Activated naive CD8-positive, alpha-beta T cell treated with anti-CD3 and anti-CD28 coated beads for 36 hours (primary cell): ENCODE results near the gene ELMOD1. TPM values are rescaled to one million over a fixed set of nuclear protein-coding genes. Genes with fewer than 3 reads are reported as not detected.

Source experiments
- DNase-seq: peaks from one replicate; pipeline ENCODE4 v3.0.0; 2021
- H3K27ac Mint-ChIP-seq: one replicate; pipeline ENCODE4 v1.8.0; 2022; ENCODE audit warnings: mild to moderate bottlenecking, moderate library complexity, mixed read lengths
- H3K27me3 Mint-ChIP-seq: one replicate; pipeline ENCODE4 v1.8.0; 2022; ENCODE audit warnings: mild to moderate bottlenecking, mixed read lengths
- H3K36me3 Mint-ChIP-seq: one replicate; pipeline ENCODE4 v1.8.0; 2021; ENCODE audit warnings: mild to moderate bottlenecking, mixed read lengths
- H3K4me1 Mint-ChIP-seq: one replicate; pipeline ENCODE4 v1.8.0; 2021; ENCODE audit warnings: mixed read lengths
- H3K4me3 Mint-ChIP-seq: one replicate; pipeline ENCODE4 v1.8.0; 2022; ENCODE audit warnings: mild to moderate bottlenecking, moderate library complexity, mixed read lengths
- H3K9me3 Mint-ChIP-seq: one replicate; pipeline ENCODE4 v1.8.0; 2022; ENCODE audit warnings: mixed read lengths
- total RNA-seq, 2 experiments: library from RNA; stranded (reverse); gene quantifications; one replicate each; pipeline ENCODE4 v1.2.3, GENCODE V29; 2021

The ELMOD1 gene
- total RNA-seq, 2 experiments from 2014 or later: not detected

DNA sequence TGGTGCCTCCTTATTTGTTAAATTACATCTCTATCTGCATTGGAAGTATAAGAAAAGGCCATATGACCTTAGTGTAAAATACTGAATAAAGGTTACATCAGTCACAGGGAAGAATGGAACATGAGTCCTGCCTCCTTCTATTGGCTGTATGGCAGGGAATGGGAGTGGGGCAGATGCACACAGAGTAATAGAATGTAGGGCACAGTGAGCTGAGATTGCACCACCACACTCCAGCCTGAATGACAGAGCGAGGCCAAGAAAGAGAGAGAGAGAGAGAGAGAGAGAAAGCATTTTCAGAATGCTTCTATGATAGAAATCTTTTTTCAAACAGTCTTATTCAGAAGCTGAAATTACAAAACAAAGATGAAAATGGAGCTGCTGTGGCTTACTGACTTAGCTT, 62.1 kb downstream of the ELMOD1 start:
- no peaks in the 10 kb centered on the region for H3K36me3 Mint-ChIP-seq
- no peaks in the 10 kb centered on the region for H3K4me1 Mint-ChIP-seq
- no peak overlapping the region for H3K27ac Mint-ChIP-seq
- H3K4me3 Mint-ChIP-seq: no peak overlapping the region
- DNase-seq: no peak
- peaks cover 44% of the 10 kb centered on the region for H3K27me3 Mint-ChIP-seq
- no peaks in the 10 kb centered on the region for H3K9me3 Mint-ChIP-seq

DNA sequence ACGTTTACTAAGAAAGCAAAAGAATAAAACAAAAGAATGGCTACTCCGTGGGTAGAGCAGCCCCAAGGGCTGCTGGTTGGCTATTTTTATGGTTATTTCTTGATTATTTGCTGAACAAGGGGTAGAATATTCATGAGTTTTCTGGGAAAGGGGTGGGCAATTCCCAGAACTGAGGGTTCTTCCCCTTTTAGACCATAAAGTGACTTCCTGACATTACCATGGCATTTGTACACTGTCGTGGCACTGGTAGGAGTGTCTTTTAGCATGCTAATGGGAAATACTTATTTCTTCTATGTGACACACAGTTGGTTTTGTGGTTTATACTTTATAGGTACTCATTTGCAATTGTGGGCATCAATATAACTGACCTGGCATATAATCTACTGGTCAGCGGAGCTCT, 64.7 kb downstream of the ELMOD1 start:
- DNase-seq: no peak
- Mint-ChIP-seq H3K4me3 (no peak overlapping the region), H3K9me3 (no peaks in the 10 kb centered on the region), H3K27ac (no peak overlapping the region), H3K4me1 (no peaks in the 10 kb centered on the region), H3K27me3 (peaks cover 27% of the 10 kb centered on the region), H3K36me3 (no peaks in the 10 kb centered on the region)

DNA sequence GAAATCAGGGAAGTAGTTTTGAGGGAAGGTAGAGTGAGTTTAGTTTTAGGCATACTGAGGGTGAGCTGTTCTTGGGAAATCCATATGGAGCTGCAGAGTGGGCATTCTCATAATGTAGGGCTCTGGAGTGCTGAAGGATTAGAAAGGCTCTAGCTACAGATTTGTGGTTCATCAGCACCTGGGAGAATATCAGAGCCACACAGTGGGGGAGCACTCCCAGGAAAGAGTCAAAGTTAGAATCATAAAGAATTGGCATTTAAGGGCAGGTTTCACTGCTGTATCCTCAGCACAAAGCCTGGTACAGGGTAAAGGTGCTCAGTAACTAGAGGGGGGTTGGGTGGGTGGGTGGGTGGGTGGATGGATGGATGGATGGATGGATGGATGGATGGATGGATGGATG, 68.4 kb downstream of the ELMOD1 start:
- no peaks in the 10 kb centered on the region for H3K36me3 Mint-ChIP-seq
- H3K4me3 Mint-ChIP-seq: no peak overlapping the region
- DNase-seq: no peak
- no peak overlapping the region for H3K27ac Mint-ChIP-seq
- no peaks in the 10 kb centered on the region for H3K9me3 Mint-ChIP-seq
- peaks cover 12% of the 10 kb centered on the region for H3K27me3 Mint-ChIP-seq
- H3K4me1 Mint-ChIP-seq: no peaks in the 10 kb centered on the region

DNA sequence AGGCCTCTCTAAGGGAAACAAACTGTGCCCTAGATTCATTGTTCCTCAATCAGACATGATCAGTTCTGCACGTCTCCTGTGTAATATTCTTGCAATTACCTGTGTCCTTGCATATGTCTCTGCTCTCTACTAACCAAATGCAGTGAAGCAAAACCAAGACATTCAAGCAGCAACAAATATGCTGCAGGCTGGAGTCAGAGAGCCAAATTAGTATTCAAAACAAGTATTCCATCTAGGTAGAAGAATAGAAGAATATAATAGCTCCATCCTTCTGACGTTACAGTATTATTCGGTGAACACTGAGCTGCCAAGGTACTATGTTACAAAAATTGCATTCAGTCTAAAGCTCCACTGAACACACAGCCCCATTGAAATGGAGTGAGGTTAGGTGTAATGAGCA, 69.1 kb downstream of the ELMOD1 start:
- no peaks in the 10 kb centered on the region for H3K4me1 Mint-ChIP-seq
- peaks cover 12% of the 10 kb centered on the region for H3K27me3 Mint-ChIP-seq
- no peaks in the 10 kb centered on the region for H3K9me3 Mint-ChIP-seq
- no peak overlapping the region for H3K27ac Mint-ChIP-seq
- no peaks in the 10 kb centered on the region for H3K36me3 Mint-ChIP-seq
- no peak for DNase-seq
- H3K4me3 Mint-ChIP-seq: no peak overlapping the region

DNA sequence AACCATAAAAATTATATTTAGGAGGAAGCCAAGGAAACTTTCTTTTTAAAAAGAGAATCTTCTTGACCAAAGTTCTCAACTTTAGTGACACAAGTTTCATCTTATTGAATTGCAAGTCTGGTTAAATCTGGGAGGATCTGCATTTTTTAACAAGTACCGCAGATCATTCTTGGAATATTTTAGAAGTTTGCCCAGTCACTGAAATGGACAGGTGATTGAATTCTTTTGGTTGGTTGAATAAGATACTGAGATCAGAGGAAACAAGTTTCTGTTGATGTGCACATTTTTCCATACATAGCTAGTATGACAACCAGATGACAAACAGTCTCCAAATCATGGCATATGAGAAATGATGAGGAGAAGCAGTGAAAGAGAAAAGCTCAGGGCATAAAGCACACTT, 70.7 kb downstream of the ELMOD1 start:
- Mint-ChIP-seq H3K27me3 (peaks cover 4% of the 10 kb centered on the region), H3K9me3 (no peaks in the 10 kb centered on the region)

DNA sequence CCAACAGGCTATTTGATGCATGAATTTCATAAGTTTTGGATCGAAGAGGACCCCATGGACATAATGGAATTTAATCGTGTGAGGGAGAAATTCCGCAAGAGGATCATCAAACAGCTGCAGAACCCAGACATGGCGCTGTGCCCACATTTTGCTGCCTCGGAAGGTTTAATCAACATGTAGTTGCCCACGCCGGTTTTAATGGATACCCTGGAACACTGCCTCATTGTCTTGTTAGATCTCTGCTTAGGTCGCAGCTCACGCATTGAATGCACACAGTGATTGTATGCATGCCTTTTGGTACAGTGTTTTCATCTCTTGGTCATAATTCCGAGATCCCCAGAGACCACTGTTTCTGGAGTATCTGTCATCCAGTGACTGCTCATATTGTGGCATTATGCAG, 74.1 kb downstream of the ELMOD1 start:
- no peak for DNase-seq
- H3K4me3 Mint-ChIP-seq: no peak overlapping the region
- H3K27me3 Mint-ChIP-seq: peaks cover 6% of the 10 kb centered on the region
- no peaks in the 10 kb centered on the region for H3K9me3 Mint-ChIP-seq
- no peaks in the 10 kb centered on the region for H3K4me1 Mint-ChIP-seq
- H3K36me3 Mint-ChIP-seq: no peaks in the 10 kb centered on the region
- H3K27ac Mint-ChIP-seq: no peak overlapping the region

More for the DNA sequence above, 70.7 kb downstream of the ELMOD1 start:
- Mint-ChIP-seq H3K36me3 (no peaks in the 10 kb centered on the region), H3K27ac (no peak overlapping the region), H3K4me3 (no peak overlapping the region), H3K4me1 (no peaks in the 10 kb centered on the region)
- DNase-seq: no peak

DNA sequence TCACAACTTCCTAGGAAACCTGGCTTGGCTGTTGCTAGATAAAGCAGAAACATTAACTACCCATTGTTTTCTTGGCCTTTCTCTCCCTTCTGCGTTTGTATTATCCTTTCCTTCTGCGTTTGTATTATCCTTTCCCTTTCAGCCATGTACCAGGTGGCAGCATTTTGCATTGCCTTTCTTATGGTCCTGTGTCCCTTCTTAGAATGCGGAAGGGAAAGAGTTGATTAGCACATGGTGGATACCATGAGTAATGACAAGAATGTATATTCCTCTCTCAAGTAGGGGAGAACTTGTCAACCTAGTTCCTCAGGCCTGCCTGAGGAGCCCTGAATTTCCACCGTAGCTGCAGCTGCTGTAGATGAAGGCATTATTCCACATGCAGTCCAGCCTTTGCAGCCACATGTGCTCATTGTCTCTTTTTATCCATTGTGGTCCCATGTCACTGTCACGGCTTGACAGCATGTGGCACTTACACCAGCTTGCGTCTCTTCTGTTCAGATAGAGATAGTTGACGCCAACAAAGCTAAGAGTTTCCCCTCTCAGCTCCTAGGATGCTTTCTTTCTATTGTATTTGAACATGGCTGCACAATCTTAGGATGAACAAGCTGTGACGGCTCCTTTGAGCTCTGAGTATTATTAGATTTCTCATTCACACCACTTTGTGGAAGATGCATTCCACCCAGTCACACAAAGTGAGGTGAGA, 76.1 kb downstream of the ELMOD1 start:
- no peak overlapping the region for H3K27ac Mint-ChIP-seq
- no peak overlapping the region for H3K4me3 Mint-ChIP-seq
- H3K36me3 Mint-ChIP-seq: no peaks in the 10 kb centered on the region
- H3K9me3 Mint-ChIP-seq: no peaks in the 10 kb centered on the region
- H3K27me3 Mint-ChIP-seq: peaks cover 6% of the 10 kb centered on the region
- no peaks in the 10 kb centered on the region for H3K4me1 Mint-ChIP-seq
- no peak for DNase-seq

DNA sequence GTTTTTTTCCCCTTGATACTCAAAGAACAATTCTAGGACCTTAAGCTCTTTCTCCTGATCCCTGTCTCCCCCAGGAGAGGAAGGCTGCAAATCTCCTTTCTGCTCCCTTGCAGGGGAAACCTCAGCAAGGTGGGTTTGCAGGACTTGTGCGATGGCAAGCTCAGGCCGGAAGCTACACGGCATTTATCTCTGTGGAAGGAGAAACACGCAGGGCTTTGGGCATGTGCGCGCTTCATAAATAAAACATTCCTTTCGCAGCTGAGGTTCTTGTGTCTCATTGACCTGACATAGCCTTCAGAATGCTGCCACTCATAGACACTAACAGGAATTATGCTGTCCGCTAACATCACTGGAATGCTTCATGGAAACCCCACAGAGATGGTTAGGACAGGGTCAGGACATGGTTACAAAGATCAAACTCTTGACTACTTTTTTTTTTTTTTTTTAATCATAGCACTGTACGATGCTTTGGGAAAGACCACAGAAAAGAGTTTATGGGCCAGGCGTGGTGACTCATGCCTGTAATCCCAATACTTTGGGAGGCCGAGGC, 78.3 kb downstream of the ELMOD1 start:
- no peaks in the 10 kb centered on the region for H3K9me3 Mint-ChIP-seq
- H3K27ac Mint-ChIP-seq: no peak overlapping the region
- H3K4me3 Mint-ChIP-seq: no peak overlapping the region
- no peak for DNase-seq
- no peaks in the 10 kb centered on the region for H3K36me3 Mint-ChIP-seq
- no peaks in the 10 kb centered on the region for H3K4me1 Mint-ChIP-seq
- H3K27me3 Mint-ChIP-seq: peaks cover 10% of the 10 kb centered on the region

DNA sequence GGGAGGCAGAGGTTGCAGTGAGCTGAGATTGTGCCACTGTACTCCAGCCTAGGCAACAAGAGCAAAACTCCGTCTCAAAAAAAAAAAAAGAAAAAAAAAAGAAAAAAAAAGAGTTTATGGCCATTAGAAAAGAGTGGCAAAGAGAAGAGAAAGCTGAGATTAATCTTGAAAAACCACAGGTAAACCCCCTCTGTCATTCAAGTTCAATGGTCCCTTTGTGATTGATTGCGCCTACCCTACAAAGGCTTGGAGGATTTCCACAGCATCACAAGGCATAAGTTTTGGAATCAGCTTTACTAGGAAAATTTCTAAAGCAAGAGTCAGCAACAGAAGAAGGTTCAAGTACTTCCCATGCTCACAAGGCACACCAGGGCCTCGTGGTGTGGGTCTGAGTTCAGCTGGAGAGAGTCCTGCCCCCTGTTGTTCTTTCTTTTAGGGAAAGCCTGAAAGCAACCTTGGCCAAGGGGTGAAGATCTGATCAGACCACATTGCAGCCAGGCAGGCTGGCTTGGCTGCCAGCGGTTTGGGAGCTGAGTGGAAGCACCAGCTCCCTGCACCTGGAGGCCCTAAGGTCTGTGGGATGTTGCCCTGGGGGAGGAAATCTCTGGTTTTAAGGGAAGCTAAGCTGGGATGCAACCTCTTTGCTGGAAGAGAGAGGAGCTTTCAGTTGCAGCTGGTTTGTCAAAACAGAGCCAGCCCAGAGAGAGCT, 79.1 kb downstream of the ELMOD1 start:
- H3K4me3 Mint-ChIP-seq: no peak overlapping the region
- no peaks in the 10 kb centered on the region for H3K9me3 Mint-ChIP-seq
- no peaks in the 10 kb centered on the region for H3K4me1 Mint-ChIP-seq
- H3K27ac Mint-ChIP-seq: no peak overlapping the region
- no peaks in the 10 kb centered on the region for H3K36me3 Mint-ChIP-seq
- no peak for DNase-seq
- H3K27me3 Mint-ChIP-seq: peaks cover 15% of the 10 kb centered on the region

DNA sequence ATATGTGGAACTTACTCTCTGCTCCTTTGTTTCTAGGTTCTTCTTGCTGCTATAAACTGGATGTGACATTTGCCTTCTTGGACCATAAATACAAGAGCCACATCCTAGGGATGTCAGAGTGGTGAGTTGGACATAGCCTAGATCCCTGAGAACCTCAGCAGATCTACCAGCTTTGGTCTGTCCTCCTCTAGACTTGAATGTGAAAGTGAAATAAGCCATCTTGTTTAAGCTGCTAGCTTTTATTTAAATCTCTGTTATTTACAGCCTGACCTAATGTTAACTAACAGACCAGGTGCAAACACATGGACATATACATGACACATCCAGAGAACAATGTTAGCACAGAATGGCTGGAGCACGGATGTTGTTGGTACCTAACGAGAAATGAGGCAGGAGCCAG, 85.0 kb downstream of the ELMOD1 start:
- DNase-seq: no peak
- no peak overlapping the region for H3K27ac Mint-ChIP-seq
- no peaks in the 10 kb centered on the region for H3K4me1 Mint-ChIP-seq
- H3K4me3 Mint-ChIP-seq: no peak overlapping the region
- peaks cover 9% of the 10 kb centered on the region for H3K27me3 Mint-ChIP-seq
- H3K9me3 Mint-ChIP-seq: no peaks in the 10 kb centered on the region
- H3K36me3 Mint-ChIP-seq: no peaks in the 10 kb centered on the region

DNA sequence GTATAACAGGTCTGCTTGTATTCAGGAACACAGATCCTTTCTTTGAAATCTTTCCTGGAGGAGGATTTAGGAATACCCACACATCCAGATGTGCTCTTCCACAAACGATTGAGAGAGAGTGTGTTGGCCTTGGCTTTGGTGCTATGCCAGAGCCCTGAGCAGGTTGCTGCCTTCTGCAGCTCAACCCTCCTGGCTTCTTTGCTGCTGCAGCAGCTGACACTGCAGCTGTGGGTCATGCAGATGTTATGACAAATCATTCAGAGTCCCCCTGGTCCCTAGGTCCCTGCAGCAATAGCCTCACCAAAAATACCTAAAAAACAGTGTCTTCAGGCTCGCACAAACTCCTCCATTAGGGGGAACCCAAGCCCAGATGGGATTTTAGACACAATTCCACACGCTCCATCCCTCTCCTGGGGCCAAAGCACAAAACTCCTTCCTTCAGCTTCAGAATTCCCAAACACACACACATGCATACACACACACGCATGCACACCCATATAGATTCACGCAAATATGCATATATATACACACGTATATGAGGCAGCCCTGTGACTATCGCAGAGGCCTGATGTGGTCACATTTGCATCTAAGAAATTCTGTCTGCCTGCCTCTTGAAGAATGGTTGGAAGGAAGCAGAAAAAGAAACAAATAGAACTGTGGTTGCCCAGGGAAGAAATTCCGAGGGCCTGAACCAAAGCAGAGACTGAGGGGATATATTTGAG, 85.5 kb downstream of the ELMOD1 start:
- no peak overlapping the region for H3K27ac Mint-ChIP-seq
- H3K9me3 Mint-ChIP-seq: no peaks in the 10 kb centered on the region
- H3K4me3 Mint-ChIP-seq: no peak overlapping the region
- no peaks in the 10 kb centered on the region for H3K36me3 Mint-ChIP-seq
- peaks cover 9% of the 10 kb centered on the region for H3K27me3 Mint-ChIP-seq
- no peaks in the 10 kb centered on the region for H3K4me1 Mint-ChIP-seq
- no peak for DNase-seq

DNA sequence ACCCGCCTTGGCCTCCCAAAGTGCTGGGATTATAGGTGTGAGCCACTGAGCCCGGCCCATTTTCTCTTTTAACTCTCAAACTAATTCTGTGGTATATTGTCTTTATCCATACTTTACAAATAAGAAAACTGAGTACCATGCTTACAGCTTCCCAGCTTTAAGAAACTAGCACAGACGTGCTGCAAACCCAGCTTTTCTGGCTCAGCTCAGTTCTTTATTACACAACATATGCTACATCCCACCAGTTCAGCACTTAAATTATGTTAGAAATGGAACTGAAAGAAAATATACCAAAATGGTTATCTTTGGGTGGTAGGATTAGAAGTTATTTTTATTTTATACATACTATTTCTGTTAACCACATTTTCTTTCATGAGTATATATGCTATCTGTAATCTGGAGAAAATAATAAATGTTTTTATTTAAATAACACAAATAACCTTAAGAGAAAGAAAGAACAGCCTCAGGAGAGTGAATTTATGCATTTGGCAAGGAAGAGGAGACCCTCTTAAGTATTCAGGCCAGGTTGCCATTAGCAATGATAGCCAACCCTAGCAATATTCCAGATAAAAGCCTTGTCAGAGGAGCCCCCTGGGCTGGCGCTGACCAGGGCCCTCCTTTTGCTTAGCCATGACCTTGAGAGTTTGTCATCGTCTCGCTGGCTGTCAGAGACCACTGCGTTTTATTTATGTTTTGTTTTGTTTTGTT, 87.1 kb downstream of the ELMOD1 start:
- Mint-ChIP-seq H3K27ac (no peak overlapping the region), H3K27me3 (peaks cover 6% of the 10 kb centered on the region), H3K4me3 (no peak overlapping the region), H3K9me3 (no peaks in the 10 kb centered on the region), H3K4me1 (no peaks in the 10 kb centered on the region), H3K36me3 (no peaks in the 10 kb centered on the region)
- DNase-seq: no peak

DNA sequence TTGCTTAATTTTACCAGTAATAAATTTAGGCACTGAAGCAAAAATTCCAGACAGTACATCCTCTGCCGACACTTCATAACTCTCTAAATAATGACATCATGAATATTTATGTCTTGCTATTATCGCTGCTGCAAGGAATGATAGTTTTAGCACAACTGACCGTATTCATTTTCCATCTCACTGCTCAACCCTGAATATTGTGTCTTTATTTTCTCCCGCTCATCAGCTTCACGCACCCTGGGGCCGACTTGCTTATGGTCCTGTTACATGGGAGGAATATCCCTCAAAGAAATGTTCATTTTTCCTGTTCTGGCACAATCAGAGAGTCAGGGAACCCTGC, 87.7 kb downstream of the ELMOD1 start:
- no peak for DNase-seq
- peaks cover 6% of the 10 kb centered on the region for H3K27me3 Mint-ChIP-seq

DNA sequence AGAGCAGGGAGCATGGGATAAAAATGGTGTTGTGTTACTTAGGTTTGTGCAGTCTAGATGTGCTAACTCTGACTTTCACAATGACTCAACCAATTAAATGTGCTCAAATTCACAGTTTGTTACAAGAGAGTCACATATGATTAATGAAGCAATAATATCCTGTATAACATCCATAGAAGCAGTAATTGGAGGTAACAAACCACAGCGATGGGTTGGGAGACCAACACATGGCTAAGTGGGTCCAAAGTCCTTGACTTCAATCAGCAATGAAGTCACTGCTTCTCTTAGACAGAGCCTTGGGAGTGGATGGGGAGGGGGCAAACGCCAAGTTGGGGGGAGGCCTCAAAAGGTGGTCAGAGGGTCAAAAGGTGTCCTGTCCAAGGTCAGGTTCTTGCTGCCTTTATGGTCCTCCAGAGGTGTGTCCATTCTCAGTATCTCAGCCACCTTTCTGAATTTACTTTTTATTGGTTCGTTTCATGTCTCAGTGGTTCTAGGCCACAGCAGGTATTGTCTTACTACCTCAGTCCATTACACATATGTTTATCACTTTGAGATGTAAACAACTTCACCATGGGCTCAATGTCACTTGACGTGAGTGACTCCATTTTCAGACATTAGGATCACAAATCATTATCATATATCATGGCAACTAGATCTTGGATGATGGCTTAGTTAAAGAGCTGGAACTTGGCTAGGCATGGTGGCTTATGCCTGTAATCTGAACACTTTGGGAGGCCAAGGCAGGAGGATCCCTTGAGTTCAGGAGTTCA, 88.5 kb downstream of the ELMOD1 start:
- H3K27me3 Mint-ChIP-seq: peaks cover 5% of the 10 kb centered on the region
- H3K4me3 Mint-ChIP-seq: no peak overlapping the region
- no peaks in the 10 kb centered on the region for H3K4me1 Mint-ChIP-seq
- H3K36me3 Mint-ChIP-seq: no peaks in the 10 kb centered on the region
- no peak for DNase-seq
- H3K9me3 Mint-ChIP-seq: no peaks in the 10 kb centered on the region
- no peak overlapping the region for H3K27ac Mint-ChIP-seq

More for the DNA sequence above, 87.7 kb downstream of the ELMOD1 start:
- H3K9me3 Mint-ChIP-seq: no peaks in the 10 kb centered on the region
- no peak overlapping the region for H3K4me3 Mint-ChIP-seq
- no peak overlapping the region for H3K27ac Mint-ChIP-seq
- H3K4me1 Mint-ChIP-seq: no peaks in the 10 kb centered on the region
- no peaks in the 10 kb centered on the region for H3K36me3 Mint-ChIP-seq
